NCI-H2196 (cell line): Measurements from ENCODE around the gene BCAR1.
"Not testable (repeated sequence)": the region's sequence is repeated elsewhere in the genome, so short reads cannot be mapped to it uniquely, and the experiment has no call there.

Experiments
- DNase-seq: peaks from one replicate; lab custom pipeline; 2025; ENCODE audit not compliant: unreplicated experiment; lab: John Stamatoyannopoulos, UW

BCAR1 gene, protein sequence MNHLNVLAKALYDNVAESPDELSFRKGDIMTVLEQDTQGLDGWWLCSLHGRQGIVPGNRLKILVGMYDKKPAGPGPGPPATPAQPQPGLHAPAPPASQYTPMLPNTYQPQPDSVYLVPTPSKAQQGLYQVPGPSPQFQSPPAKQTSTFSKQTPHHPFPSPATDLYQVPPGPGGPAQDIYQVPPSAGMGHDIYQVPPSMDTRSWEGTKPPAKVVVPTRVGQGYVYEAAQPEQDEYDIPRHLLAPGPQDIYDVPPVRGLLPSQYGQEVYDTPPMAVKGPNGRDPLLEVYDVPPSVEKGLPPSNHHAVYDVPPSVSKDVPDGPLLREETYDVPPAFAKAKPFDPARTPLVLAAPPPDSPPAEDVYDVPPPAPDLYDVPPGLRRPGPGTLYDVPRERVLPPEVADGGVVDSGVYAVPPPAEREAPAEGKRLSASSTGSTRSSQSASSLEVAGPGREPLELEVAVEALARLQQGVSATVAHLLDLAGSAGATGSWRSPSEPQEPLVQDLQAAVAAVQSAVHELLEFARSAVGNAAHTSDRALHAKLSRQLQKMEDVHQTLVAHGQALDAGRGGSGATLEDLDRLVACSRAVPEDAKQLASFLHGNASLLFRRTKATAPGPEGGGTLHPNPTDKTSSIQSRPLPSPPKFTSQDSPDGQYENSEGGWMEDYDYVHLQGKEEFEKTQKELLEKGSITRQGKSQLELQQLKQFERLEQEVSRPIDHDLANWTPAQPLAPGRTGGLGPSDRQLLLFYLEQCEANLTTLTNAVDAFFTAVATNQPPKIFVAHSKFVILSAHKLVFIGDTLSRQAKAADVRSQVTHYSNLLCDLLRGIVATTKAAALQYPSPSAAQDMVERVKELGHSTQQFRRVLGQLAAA

DNA sequence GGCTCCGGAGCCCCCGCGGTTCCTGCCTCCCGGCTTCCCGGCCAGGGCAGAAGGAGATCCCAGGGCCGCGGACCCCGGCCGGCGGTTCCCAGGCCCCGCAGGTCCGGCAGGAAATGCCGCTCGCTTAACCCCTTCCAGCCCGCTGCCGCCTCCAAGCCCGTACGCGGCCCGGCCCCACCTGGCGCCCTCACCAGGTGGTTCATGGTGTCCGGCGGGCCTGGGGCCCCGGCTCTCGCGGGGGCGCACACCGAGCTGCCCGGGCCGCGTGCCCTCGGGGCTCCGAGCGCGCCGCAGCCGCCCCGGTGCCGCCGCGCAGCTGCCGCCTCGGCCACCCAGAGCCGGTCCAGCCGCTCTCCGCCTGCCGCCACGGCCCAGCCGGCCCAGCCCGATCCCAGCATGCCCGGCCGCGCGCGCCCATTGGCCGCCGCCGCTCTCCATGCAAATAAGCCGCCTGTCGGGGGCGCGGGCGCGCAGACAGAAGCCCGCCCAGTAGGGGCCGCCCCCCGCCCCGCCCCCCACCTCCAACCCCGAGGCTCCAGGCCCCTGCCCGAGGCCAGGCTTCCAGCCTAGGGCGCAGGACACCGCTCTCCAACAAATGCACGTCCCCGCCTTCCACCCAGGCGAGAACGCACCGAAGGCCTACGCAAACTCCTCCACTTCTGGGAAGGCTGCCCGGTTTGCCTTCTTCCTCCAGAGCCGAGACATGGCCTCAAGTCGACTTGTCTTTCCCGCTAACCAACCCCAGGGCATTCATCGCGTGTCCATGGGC, at the start of gene BCAR1:
BCAR1 (minus strand) TSS at position 345 of the 769 bp plus-strand sequence; CDS start at position 203, 142 bp downstream.
- peak; percentile 63 for DNase-seq

DNA sequence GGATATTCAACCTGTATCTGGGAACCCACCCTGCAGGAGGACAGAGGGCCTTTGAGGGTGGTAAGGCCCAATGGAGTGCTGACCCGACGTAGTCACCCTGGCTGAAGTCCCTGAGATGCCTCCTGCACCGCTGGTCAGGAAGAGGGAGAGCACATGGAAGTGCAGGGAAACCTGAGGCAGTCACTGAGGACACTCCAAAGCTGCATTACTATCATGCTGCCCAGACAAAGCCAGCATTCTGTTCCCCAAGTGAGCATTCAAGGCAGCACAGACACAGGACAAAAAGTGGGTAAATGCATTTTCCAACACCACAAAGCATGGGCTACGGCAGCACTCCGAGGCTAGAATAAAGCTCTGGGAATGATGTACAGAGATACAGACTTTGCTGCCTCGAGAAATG, 46.8 kb upstream of the BCAR1 start:
- no peak for DNase-seq

DNA sequence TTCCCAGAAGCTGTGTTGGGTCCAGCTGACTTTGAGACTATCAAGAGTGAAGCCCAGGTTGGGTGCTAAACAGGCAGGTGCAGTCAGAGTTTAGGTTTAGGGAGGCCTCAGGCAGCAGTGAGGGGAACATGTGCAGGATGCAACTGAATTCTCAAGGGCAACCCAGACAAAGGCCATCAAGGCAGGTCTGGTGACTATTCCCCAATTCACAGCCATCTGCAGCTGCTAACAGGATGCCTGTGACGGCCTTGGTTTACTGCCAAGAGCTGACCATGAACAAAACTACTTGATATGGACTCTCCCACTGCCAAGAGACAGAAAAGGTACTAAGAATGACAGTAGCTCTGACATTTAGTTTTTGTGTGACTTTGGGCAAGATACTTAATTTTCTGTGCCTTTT, 45.2 kb upstream of the BCAR1 start:
- peak; percentile 41 for DNase-seq

DNA sequence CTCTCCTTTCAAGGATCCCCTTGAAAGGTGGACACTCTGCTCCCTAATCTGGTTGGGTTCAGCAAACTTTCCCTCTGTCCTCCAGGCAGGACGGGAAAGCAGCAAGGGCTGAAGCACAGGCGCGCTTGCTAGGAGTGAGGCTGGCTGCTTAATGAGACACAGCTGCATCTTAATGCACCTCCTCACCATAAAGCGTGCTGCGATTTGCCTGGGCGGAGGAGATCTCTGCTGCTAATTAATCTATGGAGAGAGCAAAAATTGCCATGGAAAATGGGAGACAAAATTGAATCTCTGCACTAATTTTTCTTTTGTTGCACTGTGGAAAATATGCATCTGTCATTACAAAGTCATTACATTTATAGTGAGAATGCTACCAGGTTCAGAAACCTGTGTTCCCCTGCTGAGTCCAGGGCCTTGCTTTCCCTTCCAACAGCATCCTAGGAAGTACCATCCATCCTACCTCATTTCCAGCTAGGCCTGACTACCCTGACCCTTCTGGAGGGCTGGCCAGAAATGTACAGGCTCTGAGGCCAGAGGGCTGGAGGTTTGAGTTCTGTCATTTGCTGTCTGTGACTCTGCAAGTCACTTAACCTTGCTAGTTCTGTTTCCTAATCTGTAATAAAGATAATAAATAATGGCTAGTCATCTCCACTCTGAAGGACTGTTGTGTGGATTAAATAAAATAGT, 43.5 kb upstream of the BCAR1 start:
- no peak for DNase-seq

DNA sequence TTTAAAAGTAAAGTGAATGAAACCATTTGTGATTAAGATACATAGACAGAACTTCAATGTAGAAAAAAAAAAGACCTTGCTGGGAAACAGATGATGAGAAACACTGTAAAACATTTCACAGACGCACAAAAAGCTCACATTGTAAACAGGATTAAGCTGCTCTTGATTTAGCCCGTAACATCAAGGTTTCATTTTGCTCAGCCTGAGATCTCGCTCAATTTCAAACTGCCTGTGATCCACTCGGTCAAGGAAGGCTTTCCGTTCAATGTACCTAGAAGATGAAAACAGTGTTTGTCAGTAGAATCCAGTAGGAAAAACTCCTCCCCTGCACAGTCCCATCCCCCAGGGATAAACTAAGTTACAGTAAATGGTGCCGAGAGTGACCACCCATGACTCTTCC, 42.3 kb upstream of the BCAR1 start:
- DNase-seq, result no peak

DNA sequence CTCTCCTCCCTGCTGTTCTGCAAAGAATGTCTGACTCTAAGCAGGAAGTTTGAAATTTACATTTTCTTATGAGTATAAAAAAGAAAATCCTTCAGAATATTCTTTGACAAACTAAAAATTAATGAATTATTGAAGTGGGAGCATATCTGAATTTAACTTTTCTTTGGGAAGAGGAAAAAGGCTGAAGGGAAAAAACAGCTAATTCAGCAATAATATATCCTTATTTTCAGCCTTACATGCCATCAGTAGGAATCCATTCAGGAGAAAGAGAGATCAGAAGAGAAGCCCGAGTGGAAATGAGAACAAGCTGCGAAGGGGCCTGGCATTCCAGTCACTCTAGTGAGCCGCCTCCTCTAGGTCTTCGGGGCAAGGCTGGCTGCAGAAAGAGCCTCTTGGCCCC, 41.7 kb upstream of the BCAR1 start:
- no peak for DNase-seq

DNA sequence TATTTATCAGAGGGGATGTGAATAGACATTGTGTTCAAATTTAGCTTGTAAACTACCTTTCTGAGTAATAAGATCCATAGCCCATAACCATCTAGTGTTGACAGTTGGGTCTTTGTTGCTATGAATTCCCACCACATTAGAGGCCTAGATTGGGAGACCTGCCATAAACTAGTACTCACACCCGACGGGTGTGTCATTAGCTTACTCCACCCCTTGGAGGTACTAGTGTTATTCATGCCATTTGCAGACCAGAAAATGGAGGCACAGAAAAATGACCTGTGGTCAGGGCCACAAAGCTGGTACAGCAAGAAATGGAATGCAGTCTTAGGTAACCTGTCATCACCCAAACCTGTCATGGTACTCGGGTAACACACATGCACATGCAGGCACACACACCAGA, 41.3 kb upstream of the BCAR1 start:
- no peak for DNase-seq

DNA sequence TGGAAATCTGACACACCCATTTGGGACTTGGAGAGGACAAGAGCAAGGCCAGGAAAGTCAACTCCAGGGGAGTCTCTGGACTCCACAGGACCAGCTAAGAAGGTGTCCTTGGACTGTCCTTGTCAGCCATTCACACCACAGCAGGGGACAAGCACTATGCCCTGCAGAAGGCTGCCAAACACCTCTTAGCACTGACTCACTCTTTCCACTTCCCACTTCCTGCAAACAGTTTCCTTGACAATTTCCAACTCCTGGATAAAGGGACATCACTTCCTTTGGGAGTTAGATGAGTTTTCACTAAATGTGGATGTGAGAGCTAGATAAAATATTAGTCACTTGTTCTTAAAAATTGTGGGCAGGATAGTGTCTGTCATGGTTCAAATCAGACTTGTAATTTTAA, 37.8 kb upstream of the BCAR1 start:
- no peak for DNase-seq

DNA sequence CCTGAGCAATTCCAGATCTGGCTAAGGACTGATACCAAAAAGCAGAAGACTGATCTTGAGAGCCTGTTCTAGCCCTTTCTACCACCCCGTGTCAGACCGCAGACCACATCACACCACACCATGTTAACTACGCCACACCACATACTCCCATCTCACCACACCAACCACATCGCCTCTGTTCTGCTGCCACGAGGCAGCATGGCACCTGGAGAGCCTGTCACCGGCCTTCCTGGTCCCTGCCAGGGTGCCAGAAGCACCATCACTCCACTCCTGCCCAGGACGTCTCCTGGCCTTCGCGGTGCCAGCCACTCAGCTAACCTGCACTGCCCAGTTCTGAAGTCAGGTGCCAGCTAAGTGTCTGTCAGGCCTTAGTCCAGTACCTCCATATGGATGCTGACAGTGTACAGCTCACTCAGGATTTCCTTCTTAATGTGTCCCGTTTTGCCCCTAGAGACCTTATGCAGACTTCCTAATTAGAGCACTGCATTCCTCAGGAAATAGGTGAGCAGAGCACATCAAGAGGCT, 37.2 kb upstream of the BCAR1 start:
- no peak for DNase-seq

DNA sequence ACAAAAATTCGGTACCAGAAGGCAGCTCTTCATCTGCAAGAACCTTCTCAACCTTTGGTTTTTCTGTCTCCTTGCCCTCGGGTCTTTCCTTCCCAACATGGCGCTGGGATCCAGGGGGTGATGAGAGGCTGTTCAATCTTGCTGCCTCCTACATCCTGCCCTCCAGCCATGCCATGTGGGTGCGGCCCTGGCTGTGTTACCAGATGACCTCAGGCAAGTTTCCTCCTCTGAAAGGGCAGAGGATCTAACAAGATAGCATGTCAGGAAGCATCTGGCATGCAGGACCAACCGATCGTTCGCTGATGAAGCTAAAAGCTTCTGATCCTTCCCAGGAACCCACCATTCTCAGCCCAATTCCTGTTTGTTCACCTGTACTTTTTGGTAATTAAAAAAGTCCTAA, 36.8 kb upstream of the BCAR1 start:
- DNase-seq, result no peak

DNA sequence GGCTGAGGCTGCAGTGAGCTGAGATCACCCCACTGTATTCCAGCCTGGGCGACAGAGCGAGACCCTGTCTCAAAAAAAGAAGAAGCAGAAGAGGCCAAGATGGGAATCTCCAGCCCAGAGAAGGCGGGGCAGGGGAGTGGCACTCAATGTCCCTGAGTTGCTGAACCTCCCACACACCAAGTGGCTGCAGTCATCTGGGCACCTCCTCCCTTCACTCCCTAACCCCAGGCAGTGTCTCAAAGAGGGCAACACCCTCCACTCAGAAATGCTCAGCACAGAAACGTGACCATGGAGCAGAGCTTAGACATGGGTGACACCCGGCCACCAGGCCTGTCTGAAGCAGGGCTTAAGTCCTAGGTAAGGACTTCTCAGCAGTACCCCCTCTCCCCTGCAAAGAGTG, 36.3 kb upstream of the BCAR1 start:
- no peak for DNase-seq

DNA sequence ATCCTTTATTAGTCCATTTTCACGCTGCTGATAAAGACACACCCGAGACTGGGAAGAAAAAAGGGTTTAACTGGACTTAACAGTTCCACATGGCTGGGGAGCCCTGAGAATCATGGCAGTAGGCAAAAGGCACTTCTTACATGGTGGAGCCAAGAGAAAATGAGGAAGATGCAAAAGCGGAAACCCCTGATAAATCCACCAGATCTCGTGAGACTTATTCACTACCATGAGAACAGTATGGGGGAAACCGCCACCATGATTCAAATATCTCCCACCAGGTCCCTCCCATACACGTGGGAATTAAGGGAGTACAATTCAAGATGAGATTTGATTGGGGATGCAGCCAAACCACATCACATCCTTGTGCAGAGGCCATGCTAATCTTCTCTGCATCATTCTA, 35.0 kb upstream of the BCAR1 start:
- DNase-seq, result no peak

DNA sequence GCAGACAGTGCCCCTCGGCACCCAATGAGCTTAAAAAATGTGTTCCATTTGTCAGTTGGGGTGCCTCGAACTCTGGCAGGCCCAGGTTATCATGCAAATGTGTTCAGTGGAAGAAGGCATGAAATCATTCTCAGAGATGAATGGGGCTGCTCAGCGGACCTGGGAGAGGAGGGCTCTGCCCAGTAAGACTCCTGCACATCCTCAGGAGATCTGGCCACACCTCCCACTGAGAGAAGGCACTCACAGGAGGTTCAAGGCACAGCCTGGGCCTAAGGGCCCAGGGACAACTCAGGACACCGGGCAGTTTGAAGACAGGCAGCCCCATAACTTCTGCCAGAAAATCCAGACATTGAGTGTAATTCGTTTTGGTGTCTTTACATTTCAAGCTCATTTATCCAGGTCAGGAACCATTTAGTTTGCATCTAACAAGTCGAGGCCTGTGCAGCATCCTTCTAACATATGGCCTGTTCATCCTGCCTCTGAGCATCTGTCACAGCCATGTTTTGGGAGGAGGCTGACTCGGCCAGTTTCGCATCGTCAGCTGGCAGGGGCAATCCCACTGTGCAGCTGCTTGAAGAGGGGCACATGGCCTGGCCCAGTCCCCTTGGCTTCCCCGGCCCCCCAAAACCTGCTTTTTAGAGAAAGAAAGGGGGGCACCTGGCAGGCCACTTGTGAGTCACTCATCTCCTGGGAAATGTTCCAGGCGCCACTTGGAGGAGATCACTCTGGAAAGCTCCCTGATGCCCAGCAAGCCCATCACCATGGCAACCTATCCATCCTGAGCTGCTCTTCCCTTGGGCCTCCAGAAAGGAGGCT, 31.2 kb upstream of the BCAR1 start:
- DNase-seq, result no peak

DNA sequence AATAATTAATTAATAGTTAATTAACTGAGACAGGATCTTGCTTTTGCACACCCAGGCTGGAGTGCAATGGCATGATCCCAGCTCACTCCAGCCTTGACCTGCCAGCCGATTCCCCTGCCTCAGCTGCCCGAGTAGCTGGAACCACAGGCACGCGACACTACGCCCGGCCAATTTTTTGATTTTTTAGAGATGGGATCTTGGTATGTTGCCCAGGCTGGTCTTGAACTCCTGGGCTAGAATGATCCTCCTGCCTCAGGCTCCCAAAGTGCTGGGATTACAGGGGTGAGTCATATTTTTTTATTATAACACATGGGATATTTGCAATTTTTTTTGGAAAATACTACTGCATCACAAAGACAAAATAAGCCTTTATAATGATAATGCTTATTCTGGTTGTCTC, 30.4 kb upstream of the BCAR1 start:
- no peak for DNase-seq

DNA sequence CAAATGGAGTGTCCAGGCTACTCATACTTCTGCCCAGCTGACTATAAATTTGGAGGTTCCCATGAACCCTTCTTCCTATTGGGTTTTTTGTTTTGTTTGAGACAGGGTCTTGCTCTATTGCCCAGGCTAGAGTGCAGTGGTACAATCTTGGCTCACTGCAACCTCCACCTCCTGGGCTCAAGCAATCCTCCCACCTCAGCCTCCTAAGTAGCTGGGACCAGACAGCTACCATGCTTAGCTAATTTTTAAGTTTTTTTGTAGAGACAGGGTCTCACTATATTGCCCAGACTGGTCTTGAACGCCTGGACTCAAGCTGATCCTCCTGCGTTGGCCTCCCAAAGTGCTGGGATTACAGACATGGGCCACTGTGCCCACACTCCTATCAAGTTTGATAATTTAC, 29.6 kb upstream of the BCAR1 start:
- DNase-seq, result not testable (repeated sequence)

DNA sequence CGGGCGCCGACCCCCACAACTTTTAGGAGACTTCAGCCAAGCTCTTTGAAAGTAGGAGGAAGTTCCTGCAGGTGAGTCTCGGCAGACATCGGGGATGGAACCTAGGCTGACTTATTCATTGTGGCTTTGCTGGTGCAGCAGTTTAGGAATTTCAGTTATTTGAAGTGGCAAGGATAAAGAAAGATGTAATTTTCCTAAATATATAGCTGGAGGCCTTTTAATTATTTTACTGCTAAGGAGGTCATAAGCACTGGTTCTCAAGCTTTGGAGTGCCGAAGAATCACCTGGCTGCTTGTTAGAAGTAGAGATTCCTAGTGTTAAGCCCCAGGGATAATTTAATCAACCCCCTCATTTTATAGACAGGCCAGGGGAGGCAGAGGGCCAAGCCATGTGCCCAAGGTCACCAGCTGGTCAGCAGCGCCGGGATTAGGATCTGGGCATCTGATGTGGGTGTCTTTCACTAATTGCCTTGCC, 28.9 kb upstream of the BCAR1 start:
- DNase-seq, result no peak

DNA sequence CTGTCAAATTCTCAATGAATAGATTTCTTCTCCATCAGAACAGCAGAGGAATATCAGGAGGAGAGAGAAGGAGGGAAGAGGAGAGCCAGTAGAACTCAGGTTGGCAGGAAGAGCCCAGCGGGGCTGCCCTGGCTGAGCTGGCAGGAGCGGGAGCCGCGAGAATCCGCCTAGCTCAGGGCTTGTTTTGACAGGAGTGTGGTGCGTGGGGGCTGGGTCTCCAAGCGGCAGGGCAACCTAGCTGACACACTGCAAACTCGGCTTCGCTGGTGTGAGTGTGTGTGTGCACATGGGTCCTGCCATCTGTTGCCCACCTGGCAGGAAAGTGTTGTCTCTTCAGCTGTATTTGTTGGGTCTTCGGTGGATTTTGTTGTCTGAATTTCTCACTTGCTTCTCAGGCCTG, 27.9 kb upstream of the BCAR1 start:
- DNase-seq, result no peak

DNA sequence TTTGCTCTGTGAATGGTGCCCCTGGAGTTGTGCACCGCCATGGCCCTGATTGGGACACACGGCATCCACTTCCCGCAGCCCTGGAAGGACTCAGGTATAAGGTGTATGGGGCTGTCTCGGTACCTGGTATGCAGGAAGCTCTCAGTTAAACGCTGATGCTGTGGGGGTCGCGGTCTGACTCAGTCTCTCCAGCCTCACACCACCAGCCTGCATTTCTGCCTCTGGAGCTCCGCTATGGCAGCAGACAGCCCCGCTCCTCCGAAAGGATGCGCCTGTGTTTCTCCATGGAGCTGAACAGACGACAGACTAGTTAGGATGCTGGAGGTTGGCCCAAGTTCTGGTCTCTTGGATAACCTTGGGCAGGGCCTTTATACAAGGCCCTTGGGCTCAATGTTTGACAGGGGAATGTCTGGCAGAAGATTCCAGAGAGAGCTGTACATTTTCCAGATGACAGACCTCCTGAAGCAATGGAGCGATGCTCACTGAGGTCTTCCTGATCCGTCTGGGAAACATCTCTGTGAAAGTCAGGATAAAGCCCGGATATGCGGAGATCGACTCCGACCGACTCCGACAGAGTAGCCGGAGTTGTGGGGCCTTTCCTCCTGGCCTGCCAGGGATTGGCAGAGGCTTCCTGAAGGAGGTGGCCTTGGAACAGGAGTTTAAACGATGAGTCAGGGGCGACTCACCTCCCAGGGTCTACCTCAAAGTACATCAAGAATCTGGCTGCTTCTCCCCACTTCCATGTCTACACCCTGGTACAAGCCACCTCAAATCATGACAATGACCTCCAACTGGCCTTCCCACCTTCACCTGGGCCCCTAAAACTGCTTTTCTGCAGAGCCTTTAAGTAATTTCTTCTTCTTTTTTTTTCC, 21.9 kb upstream of the BCAR1 start:
- DNase-seq, result no peak

DNA sequence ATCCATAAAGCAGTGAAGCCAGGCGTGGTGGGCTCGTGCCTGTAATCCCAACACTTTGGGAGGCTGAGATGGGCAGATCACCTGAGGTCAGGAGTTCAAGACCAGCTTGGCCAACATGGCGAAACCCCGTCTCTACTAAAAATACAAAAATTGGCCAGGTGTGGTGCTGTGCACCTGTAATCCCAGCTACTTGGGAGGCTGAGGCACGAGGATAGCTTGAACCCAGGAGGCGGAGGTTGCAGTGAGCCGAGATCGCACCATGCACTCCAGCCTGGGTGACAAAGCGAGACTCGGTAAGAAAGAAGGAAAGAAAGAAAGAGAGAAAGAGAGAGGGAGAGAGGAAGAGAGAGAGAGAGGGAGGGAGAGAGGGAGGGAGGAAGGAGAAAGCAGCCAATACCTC, 21.2 kb upstream of the BCAR1 start:
- DNase-seq, result not testable (repeated sequence)
